SK-N-SH treated with all-trans-retinoic acid at 6 μM for 48 hours (cell line): ENCODE results near the gene OLFML2B.

Source experiments
- ARNTL ChIP-seq: fragments of 450-650 bp; formaldehyde crosslinking; IDR thresholded peaks from 2 replicates; pipeline ENCODE4 v1.5.0; 2020; ENCODE audit warnings: low read depth, mild to moderate bottlenecking, moderate library complexity, borderline replicate concordance
- BACH2 ChIP-seq: fragments of 250-450 bp; sonication (Bioruptor Pico); IDR thresholded peaks from 2 replicates; pipeline ENCODE4 v1.9.0; 2021; ENCODE audit warnings: mild to moderate bottlenecking, borderline replicate concordance
- CSDC2 ChIP-seq: fragments of 250-450 bp; sonication (Bioruptor Pico); IDR thresholded peaks from 2 replicates; pipeline ENCODE4 v1.5.0; 2020; ENCODE audit warnings: mild to moderate bottlenecking, moderate library complexity
- ESRRG ChIP-seq: fragments of 250-450 bp; sonication (Bioruptor Pico); IDR thresholded peaks from 2 replicates; pipeline ENCODE4 v1.6.1; 2021; ENCODE audit warnings: mild to moderate bottlenecking
- GLIS3 ChIP-seq: fragments of 250-450 bp; sonication (Bioruptor Pico); IDR thresholded peaks from 2 replicates; pipeline ENCODE4 v1.5.0; 2020; ENCODE audit warnings: mild to moderate bottlenecking, moderate library complexity
- RARB ChIP-seq: fragments of 250-450 bp; sonication (Bioruptor Pico); IDR thresholded peaks from 2 replicates; pipeline ENCODE4 v1.8.0; 2021; ENCODE audit warnings: mild to moderate bottlenecking, moderate library complexity
- TOX ChIP-seq: fragments of 250-450 bp; sonication (Bioruptor Pico); IDR thresholded peaks from 2 replicates; pipeline ENCODE4 v1.8.0; 2021; ENCODE audit warnings: mild to moderate bottlenecking, moderate library complexity, borderline replicate concordance
- ZC3H10 ChIP-seq: fragments of 250-450 bp; sonication (Bioruptor Pico); IDR thresholded peaks from 2 replicates; pipeline ENCODE4 v1.5.1; 2021; ENCODE audit warnings: mild to moderate bottlenecking, moderate library complexity
- ZFP3 ChIP-seq: fragments of 250-450 bp; sonication (Bioruptor Pico); IDR thresholded peaks from 2 replicates; pipeline ENCODE4 v1.5.0; 2020; ENCODE audit warnings: mild to moderate bottlenecking, moderate library complexity
- ZFP30 ChIP-seq: fragments of 450-650 bp; formaldehyde crosslinking; IDR thresholded peaks from 2 replicates; pipeline ENCODE4 v1.5.0; 2022; ENCODE audit warnings: mild to moderate bottlenecking, moderate library complexity
- ZNF565 ChIP-seq: fragments of 450-650 bp; formaldehyde crosslinking; conservative IDR thresholded peaks from 2 replicates; pipeline ENCODE4 v1.5.0; 2020; ENCODE audit warnings: low read depth, mild to moderate bottlenecking, moderate library complexity
- TF ChIP-seq, protein P1 (sequence below): fragments of 250-450 bp; sonication (Bioruptor Pico); IDR thresholded peaks from 2 replicates; pipeline ENCODE4 v1.8.0; 2020; ENCODE audit warnings: mild to moderate bottlenecking, moderate library complexity, borderline replicate concordance
- TF ChIP-seq, protein P2 (sequence below): fragments of 250-450 bp; sonication (Bioruptor Pico); IDR thresholded peaks from 2 replicates; pipeline ENCODE4 v1.8.0; 2021; ENCODE audit warnings: low read depth, mild to moderate bottlenecking, moderate library complexity, borderline replicate concordance
- TF ChIP-seq, protein P3 (sequence below): fragments of 250-450 bp; sonication (Bioruptor Pico); IDR thresholded peaks from 2 replicates; pipeline ENCODE4 v1.5.1; 2021; ENCODE audit warnings: mild to moderate bottlenecking, moderate library complexity

DNA sequence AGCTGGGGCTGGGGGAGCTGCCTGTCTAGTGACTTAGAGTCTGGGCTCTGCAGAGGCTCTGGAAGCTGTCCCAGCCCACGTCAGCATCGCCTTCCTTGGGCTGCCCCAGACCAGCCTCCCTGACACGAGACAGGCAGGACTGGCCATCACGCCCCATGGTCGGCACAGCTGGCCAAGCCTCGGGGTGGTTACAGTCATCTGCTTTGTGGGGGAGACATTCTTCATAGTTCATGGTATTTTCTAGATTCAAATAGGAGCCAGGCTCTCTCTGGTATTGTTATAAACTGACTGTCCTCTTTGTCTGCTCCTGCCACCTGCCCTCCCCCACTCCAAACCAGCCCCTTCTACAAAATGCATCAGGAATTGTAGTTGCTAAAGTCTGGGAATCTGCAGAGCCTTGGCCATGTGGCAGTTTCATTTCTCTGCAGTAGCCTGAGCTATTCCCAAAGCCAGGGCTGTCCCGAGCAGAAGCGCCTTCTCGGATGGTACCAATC is 29.4 kb downstream of the OLFML2B start:
- TF ChIP-seq, protein P1, sequence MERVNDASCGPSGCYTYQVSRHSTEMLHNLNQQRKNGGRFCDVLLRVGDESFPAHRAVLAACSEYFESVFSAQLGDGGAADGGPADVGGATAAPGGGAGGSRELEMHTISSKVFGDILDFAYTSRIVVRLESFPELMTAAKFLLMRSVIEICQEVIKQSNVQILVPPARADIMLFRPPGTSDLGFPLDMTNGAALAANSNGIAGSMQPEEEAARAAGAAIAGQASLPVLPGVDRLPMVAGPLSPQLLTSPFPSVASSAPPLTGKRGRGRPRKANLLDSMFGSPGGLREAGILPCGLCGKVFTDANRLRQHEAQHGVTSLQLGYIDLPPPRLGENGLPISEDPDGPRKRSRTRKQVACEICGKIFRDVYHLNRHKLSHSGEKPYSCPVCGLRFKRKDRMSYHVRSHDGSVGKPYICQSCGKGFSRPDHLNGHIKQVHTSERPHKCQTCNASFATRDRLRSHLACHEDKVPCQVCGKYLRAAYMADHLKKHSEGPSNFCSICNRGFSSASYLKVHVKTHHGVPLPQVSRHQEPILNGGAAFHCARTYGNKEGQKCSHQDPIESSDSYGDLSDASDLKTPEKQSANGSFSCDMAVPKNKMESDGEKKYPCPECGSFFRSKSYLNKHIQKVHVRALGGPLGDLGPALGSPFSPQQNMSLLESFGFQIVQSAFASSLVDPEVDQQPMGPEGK (CRISPR knock-in tag), result no peak
- TF ChIP-seq GLIS3 (CRISPR knock-in tag) (no peak), ZNF565 (CRISPR knock-in tag) (no peak), ESRRG (CRISPR knock-in tag) (no peak), ZC3H10 (no peak), BACH2 (CRISPR knock-in tag) (no peak), ZFP30 (CRISPR knock-in tag) (no peak), CSDC2 (CRISPR knock-in tag) (no peak), ZFP3 (CRISPR knock-in tag) (no peak), TOX (CRISPR knock-in tag) (no peak), RARB (CRISPR knock-in tag) (no peak), ARNTL (CRISPR knock-in tag) (no peak)
- TF ChIP-seq, protein P2, sequence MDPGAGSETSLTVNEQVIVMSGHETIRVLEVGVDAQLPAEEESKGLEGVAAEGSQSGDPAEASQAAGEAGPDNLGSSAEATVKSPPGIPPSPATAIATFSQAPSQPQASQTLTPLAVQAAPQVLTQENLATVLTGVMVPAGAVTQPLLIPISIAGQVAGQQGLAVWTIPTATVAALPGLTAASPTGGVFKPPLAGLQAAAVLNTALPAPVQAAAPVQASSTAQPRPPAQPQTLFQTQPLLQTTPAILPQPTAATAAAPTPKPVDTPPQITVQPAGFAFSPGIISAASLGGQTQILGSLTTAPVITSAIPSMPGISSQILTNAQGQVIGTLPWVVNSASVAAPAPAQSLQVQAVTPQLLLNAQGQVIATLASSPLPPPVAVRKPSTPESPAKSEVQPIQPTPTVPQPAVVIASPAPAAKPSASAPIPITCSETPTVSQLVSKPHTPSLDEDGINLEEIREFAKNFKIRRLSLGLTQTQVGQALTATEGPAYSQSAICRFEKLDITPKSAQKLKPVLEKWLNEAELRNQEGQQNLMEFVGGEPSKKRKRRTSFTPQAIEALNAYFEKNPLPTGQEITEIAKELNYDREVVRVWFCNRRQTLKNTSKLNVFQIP, result no peak
- TF ChIP-seq, protein P3, sequence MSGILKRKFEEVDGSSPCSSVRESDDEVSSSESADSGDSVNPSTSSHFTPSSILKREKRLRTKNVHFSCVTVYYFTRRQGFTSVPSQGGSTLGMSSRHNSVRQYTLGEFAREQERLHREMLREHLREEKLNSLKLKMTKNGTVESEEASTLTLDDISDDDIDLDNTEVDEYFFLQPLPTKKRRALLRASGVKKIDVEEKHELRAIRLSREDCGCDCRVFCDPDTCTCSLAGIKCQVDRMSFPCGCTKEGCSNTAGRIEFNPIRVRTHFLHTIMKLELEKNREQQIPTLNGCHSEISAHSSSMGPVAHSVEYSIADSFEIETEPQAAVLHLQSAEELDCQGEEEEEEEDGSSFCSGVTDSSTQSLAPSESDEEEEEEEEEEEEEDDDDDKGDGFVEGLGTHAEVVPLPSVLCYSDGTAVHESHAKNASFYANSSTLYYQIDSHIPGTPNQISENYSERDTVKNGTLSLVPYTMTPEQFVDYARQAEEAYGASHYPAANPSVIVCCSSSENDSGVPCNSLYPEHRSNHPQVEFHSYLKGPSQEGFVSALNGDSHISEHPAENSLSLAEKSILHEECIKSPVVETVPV, result no peak
